ENCODE measurements around the gene TUBE1. TPM values are rescaled to one million over a fixed set of nuclear protein-coding genes. Genes with fewer than 3 reads are reported as not detected.
A peak's percentile ranks its signal among the peaks of the same experiment; 100 is the strongest.

The TUBE1 gene
- total RNA-seq, 2 experiments from 2014 or later = 28.2 to 30.8 TPM

DNA sequence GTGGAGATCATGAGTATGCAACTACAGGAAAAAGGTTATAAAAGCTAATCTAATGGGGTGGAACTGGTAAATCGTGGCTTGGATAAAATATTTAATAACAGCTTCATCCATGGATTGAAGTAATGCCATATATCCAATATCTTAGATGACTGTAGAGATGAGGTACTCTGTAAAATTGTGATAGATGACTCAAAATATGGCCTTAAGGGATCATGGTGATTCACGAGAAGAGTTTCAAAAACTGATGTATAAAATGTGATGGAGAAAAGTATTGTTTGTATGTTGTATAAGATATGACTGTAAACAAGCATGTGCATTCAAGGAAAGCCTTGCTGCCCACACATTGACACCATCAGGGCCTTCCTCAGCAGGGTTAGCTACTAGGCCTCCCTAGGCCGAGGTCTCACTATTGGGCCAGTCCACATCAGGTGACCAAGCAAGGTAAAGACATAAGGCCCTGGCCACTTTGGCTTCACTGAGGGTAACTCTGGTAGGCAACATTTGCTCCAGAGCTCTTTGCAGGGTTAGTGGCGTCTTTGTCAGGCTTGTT lies 51.1 kb downstream of the TUBE1 start:
- ChIA-PET POLR2A (interaction anchor here (1.3 to 2.7 kb wide), 3 partner anchors 15 to 163 kb away, joined by 4 to 9 read pairs (median 5); partner anchors contain the start of gene FYN), CTCF (interaction anchor here (0.6 to 0.9 kb wide), 2 partner anchors 232 to 744 kb away, joined by 3 to 4 read pairs; no protein-coding TSS in a partner anchor)
- intact Hi-C loops (cut with DNase I, micrococcal nuclease) = no loop called here
- Mint-ChIP-seq H3K36me3 (ENCODE audit: low read depth) (no peaks in the 10 kb centered on the region), H3K27ac (peak overlapping the region; percentile 61), H3K4me1 (ENCODE audit: low read depth) (peaks cover 66% of the 10 kb centered on the region), H3K9me3 (no peaks in the 10 kb centered on the region), H3K27me3 (no peaks in the 10 kb centered on the region), H3K4me3 (no peak overlapping the region)
- Histone ChIP-seq H3K27me3 (ENCODE audit: control insufficient read depth in 1 of 2, insufficient read depth in 2 of 2, low read length in 2 of 2) (no peaks in the 10 kb centered on the region), H3K4me1 (ENCODE audit: insufficient read depth, low read length) (peaks cover 29% of the 10 kb centered on the region), H3K36me3 (ENCODE audit: insufficient read depth, low read length) (no peaks in the 10 kb centered on the region), H3K27ac (ENCODE audit: low read depth in 1 of 2, low read length in 2 of 2) (no peak overlapping the region), H3K4me3 (ENCODE audit: low read length) (no peak overlapping the region), H3K9me3 (ENCODE audit: control insufficient read depth in 1 of 2, insufficient read depth in 1 of 2, low read length in 2 of 2) (no peaks in the 10 kb centered on the region)
- no peak for ATAC-seq (ENCODE audit: poor library complexity)
- DNase-seq = no peak
- TF ChIP-seq, protein P1, sequence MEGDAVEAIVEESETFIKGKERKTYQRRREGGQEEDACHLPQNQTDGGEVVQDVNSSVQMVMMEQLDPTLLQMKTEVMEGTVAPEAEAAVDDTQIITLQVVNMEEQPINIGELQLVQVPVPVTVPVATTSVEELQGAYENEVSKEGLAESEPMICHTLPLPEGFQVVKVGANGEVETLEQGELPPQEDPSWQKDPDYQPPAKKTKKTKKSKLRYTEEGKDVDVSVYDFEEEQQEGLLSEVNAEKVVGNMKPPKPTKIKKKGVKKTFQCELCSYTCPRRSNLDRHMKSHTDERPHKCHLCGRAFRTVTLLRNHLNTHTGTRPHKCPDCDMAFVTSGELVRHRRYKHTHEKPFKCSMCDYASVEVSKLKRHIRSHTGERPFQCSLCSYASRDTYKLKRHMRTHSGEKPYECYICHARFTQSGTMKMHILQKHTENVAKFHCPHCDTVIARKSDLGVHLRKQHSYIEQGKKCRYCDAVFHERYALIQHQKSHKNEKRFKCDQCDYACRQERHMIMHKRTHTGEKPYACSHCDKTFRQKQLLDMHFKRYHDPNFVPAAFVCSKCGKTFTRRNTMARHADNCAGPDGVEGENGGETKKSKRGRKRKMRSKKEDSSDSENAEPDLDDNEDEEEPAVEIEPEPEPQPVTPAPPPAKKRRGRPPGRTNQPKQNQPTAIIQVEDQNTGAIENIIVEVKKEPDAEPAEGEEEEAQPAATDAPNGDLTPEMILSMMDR (IDR thresholded peaks at IDR 0.05) = no peak

DNA sequence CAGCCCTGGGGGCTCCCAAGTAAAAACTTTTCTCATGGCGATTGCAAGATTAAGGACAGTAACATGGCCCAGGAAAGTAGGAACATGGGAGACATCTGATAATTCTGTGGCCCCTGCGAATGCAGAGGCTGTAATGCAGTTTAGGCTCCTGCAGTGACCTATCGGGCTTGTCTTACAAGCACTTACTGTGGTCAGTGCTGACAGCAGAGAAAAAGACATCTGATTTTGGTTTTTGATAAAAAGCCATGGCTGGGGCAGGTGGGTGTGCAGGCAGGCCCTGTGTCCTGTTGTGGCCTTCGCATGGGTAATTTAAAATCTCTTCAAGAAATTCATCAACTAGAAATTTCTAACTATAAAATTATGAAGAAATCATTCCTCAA lies 52.7 kb downstream of the TUBE1 start:
- no peak for DNase-seq
- no peak for ATAC-seq (ENCODE audit: poor library complexity)
- Mint-ChIP-seq H3K36me3 (ENCODE audit: low read depth) (no peaks in the 10 kb centered on the region), H3K27ac (peak overlapping the region; percentile 53), H3K4me1 (ENCODE audit: low read depth) (peaks cover 75% of the 10 kb centered on the region), H3K27me3 (no peaks in the 10 kb centered on the region), H3K9me3 (no peaks in the 10 kb centered on the region), H3K4me3 (no peak overlapping the region)
- Histone ChIP-seq H3K36me3 (ENCODE audit: insufficient read depth, low read length) (no peaks in the 10 kb centered on the region), H3K9me3 (ENCODE audit: control insufficient read depth in 1 of 2, insufficient read depth in 1 of 2, low read length in 2 of 2) (no peaks in the 10 kb centered on the region), H3K27ac (ENCODE audit: low read depth in 1 of 2, low read length in 2 of 2) (no peak overlapping the region), H3K27me3 (ENCODE audit: control insufficient read depth in 1 of 2, insufficient read depth in 2 of 2, low read length in 2 of 2) (no peaks in the 10 kb centered on the region), H3K4me3 (ENCODE audit: low read length) (no peak overlapping the region), H3K4me1 (ENCODE audit: insufficient read depth, low read length) (peaks cover 44% of the 10 kb centered on the region)
- TF ChIP-seq, protein P1 (IDR thresholded peaks at IDR 0.05) = no peak
- intact Hi-C loops (cut with DNase I, micrococcal nuclease) = no loop called here
- ChIA-PET CTCF (no interaction called here), POLR2A (interaction anchor here (1.3 to 2.7 kb wide), 2 partner anchors 18 to 24 kb away, joined by 3 to 9 read pairs; no protein-coding TSS in a partner anchor)

DNA sequence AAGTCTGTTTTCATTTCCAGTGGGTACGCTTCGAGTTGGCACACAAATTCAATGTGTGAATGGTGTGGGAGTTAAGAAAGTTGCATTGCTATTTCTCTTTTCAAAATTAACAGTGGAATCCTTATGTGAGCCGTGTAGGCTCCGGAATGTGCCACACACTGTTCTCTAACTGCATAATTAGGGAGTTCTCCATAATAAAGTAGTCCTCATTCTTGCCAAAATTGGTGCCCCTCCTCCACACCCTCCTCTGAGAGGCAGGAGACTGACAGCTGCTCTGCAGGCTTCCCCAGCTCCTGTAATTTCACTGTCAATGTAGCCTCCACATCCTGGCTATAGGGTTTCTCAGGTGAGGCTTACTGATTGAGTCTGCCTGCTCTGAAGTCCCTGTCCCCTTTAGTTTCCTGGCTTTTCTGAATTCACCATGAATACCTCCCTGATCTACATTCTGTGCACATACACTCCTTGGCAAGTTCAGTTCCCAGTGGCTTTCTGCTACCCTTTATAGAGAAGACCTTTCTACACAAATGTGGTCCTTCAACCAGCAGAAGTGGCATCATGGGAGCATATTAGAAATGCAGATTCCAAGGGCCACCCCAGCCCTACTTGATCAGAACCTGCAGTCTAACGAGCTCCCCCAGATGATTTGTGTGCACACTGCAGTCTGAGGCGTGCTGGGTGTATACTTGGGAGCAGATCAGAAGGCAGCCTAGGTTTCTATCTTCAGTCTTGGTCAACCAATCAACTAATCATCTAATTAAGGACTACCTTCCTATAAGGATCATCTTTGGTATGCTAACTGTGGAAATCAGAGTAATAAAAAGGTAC lies 53.3 kb downstream of the TUBE1 start:
- POLR2A ChIA-PET = interaction anchor here (1.3 to 2.7 kb wide), 3 partner anchors 9 to 24 kb away, joined by 3 to 9 read pairs (median 7); no protein-coding TSS in a partner anchor

More for the DNA sequence above, 53.3 kb downstream of the TUBE1 start:
- H3K27ac Mint-ChIP-seq = peak overlapping the region; percentile 53
- peaks cover 50% of the 10 kb centered on the region for H3K4me1 ChIP-seq (ENCODE audit: insufficient read depth, low read length)
- H3K27me3 ChIP-seq (ENCODE audit: control insufficient read depth in 1 of 2, insufficient read depth in 2 of 2, low read length in 2 of 2) = no peaks in the 10 kb centered on the region
- no peaks in the 10 kb centered on the region for H3K9me3 Mint-ChIP-seq
- H3K4me3 Mint-ChIP-seq = peak overlapping the region; percentile 12
- TF ChIP-seq, protein P1 (IDR thresholded peaks at IDR 0.05) = no peak
- no peak overlapping the region for H3K27ac ChIP-seq (ENCODE audit: low read depth in 1 of 2, low read length in 2 of 2)
- CTCF ChIA-PET = interaction anchor here (2.9 kb wide), 1 partner anchor 24 kb away, joined by 7 read pairs; no protein-coding TSS in a partner anchor
- intact Hi-C loops (cut with DNase I, micrococcal nuclease) = no loop called here
- no peak for DNase-seq
- no peaks in the 10 kb centered on the region for H3K9me3 ChIP-seq (ENCODE audit: control insufficient read depth in 1 of 2, insufficient read depth in 1 of 2, low read length in 2 of 2)
- peaks cover 75% of the 10 kb centered on the region for H3K4me1 Mint-ChIP-seq (ENCODE audit: low read depth)
- no peaks in the 10 kb centered on the region for H3K27me3 Mint-ChIP-seq
- H3K4me3 ChIP-seq (ENCODE audit: low read length) = no peak overlapping the region
- no peaks in the 10 kb centered on the region for H3K36me3 ChIP-seq (ENCODE audit: insufficient read depth, low read length)
- no peaks in the 10 kb centered on the region for H3K36me3 Mint-ChIP-seq (ENCODE audit: low read depth)
- ATAC-seq (ENCODE audit: poor library complexity) = peak; percentile 47
